ENCODE results near the gene CCDC124. TPM values are rescaled to one million over a fixed set of nuclear protein-coding genes. Genes with fewer than 3 reads are reported as not detected.

CCDC124 gene
- total and polyA plus RNA-seq, 4 donors = 15.8 to 59.3 (median 32.1) TPM

GRCh38 chr19:17954401-17954800, 21.6 kb downstream of the CCDC124 start:
- TF ChIP-seq EGR1 (IDR thresholded peaks at IDR 0.05; ENCODE audit: low read depth in 2 of 2) (no peak), TAF1 (conservative IDR thresholded peaks at IDR 0.05) (no peak), GABPA (IDR thresholded peaks at IDR 0.05 in 1 of 2, conservative IDR thresholded peaks at IDR 0.05 in 1 of 2) (no peak), REST (IDR thresholded peaks at IDR 0.05) (no peak), HNF4G (IDR thresholded peaks at IDR 0.05) (no peak), RXRA (IDR thresholded peaks at IDR 0.05) (no peak), MAX (IDR thresholded peaks at IDR 0.05) (no peak), RAD21 (IDR thresholded peaks at IDR 0.05) (no peak), CTCF (IDR thresholded peaks at IDR 0.05; ENCODE audit: low read depth, low read length, missing input control) (no peak), ATF3 (IDR thresholded peaks at IDR 0.05) (no peak), SP1 (IDR thresholded peaks at IDR 0.05) (no peak), NR2F2 (IDR thresholded peaks at IDR 0.05) (no peak), HNF4A (conservative IDR thresholded peaks at IDR 0.05) (no peak)
- H3K27ac ChIP-seq (ENCODE audit: low read depth in 1 of 2, low read length in 2 of 2) = no peak overlapping the region
- no peak for DNase-seq (ENCODE audit: low spot score)
- no peaks in the 10 kb centered on the region for H3K9me3 ChIP-seq (ENCODE audit: control insufficient read depth in 4 of 4, low read length in 3 of 4)
- H3K9ac ChIP-seq (ENCODE audit: low read depth in 1 of 2, low read length in 2 of 2) = no peak overlapping the region
- H3K4me3 ChIP-seq (ENCODE audit: low read depth in 1 of 3, low read length in 3 of 3) = no peak overlapping the region
- 75% methylated on average over 7 of the region's 7 CpGs for WGBS
- peaks cover 0 to 32% (median 8%) of the 10 kb centered on the region in 4 donors for H3K4me1 ChIP-seq (ENCODE audit: control insufficient read depth in 4 of 4, insufficient read depth in 4 of 4, low read length in 3 of 4)
- peaks cover 0 to 20% (median 7%) of the 10 kb centered on the region in 4 donors for H3K27me3 ChIP-seq (ENCODE audit: control insufficient read depth in 4 of 4, insufficient read depth in 4 of 4, low read length in 3 of 4)
- H3K36me3 ChIP-seq (ENCODE audit: control insufficient read depth in 4 of 4, insufficient read depth in 3 of 4, low read depth in 1 of 4, low read length in 3 of 4) = no peaks in the 10 kb centered on the region

- H3K9me3 ChIP-seq (ENCODE audit: control insufficient read depth in 4 of 4, low read length in 3 of 4) = no peaks in the 10 kb centered on the region
- H3K4me1 ChIP-seq (ENCODE audit: control insufficient read depth in 4 of 4, insufficient read depth in 4 of 4, low read length in 3 of 4) = peaks cover 0 to 6% (median 0%) of the 10 kb centered on the region in 4 donors
- no peak overlapping the region for H3K9ac ChIP-seq (ENCODE audit: low read depth in 1 of 2, low read length in 2 of 2)
- TF ChIP-seq HNF4A (conservative IDR thresholded peaks at IDR 0.05) = no peak
- no peak for TF ChIP-seq RXRA (IDR thresholded peaks at IDR 0.05)
- no peak for DNase-seq (ENCODE audit: low spot score)
- H3K27me3 ChIP-seq (ENCODE audit: control insufficient read depth in 4 of 4, insufficient read depth in 4 of 4, low read length in 3 of 4) = peaks cover 0 to 15% (median 2%) of the 10 kb centered on the region in 4 donors
- no peak overlapping the region for H3K27ac ChIP-seq (ENCODE audit: low read depth in 1 of 2, low read length in 2 of 2)
- H3K36me3 ChIP-seq (ENCODE audit: control insufficient read depth in 4 of 4, insufficient read depth in 3 of 4, low read depth in 1 of 4, low read length in 3 of 4) = no peaks in the 10 kb centered on the region
- 76% methylated on average over 3 of the region's 3 CpGs for WGBS
- no peak overlapping the region for H3K4me3 ChIP-seq (ENCODE audit: low read depth in 1 of 3, low read length in 3 of 3)
These were observed 24.5 kb downstream of the CCDC124 start for GRCh38 chr19:17957149-17957849.

Data from liver (tissue), 9 donors.